HPDE6-E6E7 (cell line): ENCODE results near the gene CDH4.

Experiments
- DNase-seq: peaks from one replicate; pipeline ENCODE4 v3.0.0; 2011; ENCODE audit warnings: missing footprints; ENCODE audit errors: extremely low spot score

CDH4 gene

GRCh38 chr20:61325718-61326117, 73.7 kb downstream of the CDH4 start:
- no peak for DNase-seq

GRCh38 chr20:61328911-61329558, 77.0 kb downstream of the CDH4 start:
- no peak for DNase-seq

GRCh38 chr20:61330441-61330840, 78.4 kb downstream of the CDH4 start:
- DNase-seq: no peak

DNA sequence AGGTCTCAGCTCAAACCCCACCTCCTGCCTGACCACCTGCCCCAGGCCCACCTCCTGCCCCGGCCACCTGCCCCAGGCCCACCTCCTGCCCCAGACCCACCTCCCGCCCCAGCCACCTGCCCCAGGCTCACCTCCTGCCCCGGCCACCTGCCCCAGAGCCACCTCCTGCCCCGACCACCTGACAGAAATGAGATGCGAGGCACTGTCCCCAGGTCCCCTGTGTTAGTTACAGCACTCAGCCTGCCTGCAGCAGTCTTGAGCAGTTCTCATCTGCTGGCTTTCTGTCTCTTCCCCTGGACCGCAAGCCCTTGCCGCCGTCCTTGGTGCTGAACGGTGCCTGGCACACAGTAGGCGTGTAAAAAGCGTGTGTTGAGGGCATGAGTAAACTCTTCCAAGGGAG, 79.5 kb downstream of the CDH4 start:
- DNase-seq: no peak

GRCh38 chr20:61332016-61332975, 80.2 kb downstream of the CDH4 start:
- DNase-seq: no peak

GRCh38 chr20:61333484-61334108, 81.5 kb downstream of the CDH4 start:
- no peak for DNase-seq

GRCh38 chr20:61340157-61340556, 88.1 kb downstream of the CDH4 start:
- DNase-seq: no peak

- DNase-seq: no peak
Measured at GRCh38 chr20:61341605-61342004, 89.5 kb downstream of the CDH4 start.

DNA sequence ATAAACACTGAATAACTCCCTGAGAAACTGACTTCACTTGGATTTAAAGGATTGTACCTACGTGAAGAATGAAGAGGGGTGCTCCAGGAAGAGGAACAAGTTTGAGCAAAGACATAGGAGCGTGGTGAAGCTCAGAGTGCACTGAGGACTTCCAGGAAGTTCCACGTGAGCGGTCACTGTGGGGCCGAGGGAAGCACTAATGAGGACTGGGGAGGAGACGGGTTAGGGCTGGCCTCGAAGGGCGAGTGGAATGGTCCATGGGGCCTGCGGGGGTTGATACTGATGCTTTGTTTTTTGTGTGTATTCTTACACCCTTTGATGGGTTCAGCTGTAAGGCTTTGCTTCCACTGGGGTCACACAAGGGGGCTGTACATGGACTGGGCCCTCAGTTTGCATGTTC, 91.9 kb downstream of the CDH4 start:
- no peak for DNase-seq

GRCh38 chr20:61345656-61346055, 93.6 kb downstream of the CDH4 start:
- no peak for DNase-seq

DNA sequence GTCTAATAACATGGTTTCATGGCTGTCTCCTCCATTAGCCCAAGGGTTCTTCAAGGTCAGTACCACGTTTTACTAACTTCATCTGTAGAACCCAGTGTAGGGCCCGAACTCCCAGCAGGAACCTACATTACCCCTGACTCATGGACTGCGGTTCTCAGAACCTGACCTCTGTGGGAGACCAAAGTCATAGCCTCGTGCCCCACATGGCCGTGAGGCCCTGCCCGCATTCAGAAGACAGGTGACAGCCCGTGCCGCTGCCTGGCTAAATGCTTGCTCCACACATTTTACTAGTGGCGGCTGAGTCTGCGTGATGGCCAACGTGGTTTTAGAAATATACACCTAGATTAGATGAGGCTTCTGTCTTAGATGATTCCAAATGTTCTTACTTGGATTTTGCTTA, 94.9 kb downstream of the CDH4 start:
- DNase-seq: no peak

DNA sequence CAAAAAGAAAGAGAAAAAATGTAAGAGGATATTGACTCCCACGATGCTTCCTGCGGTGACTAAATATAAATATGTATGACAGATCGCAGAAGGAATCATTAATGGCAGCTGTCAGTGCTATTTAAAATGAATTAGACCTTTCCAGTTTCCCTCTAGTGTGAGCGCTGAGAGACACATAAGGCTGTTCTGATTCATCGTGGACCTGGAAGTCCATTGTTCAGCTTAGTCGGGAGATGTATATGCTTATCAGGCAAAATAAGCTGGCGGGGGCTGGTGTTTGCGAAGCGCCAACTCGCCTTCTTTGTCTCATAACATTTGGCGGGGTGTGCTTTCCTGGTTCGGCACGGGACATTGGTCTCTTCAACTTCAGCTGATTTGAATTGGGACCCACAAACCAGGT, 95.4 kb downstream of the CDH4 start:
- no peak for DNase-seq

- no peak for DNase-seq
Measured at GRCh38 chr20:61349447-61350165, 97.5 kb downstream of the CDH4 start.

DNA sequence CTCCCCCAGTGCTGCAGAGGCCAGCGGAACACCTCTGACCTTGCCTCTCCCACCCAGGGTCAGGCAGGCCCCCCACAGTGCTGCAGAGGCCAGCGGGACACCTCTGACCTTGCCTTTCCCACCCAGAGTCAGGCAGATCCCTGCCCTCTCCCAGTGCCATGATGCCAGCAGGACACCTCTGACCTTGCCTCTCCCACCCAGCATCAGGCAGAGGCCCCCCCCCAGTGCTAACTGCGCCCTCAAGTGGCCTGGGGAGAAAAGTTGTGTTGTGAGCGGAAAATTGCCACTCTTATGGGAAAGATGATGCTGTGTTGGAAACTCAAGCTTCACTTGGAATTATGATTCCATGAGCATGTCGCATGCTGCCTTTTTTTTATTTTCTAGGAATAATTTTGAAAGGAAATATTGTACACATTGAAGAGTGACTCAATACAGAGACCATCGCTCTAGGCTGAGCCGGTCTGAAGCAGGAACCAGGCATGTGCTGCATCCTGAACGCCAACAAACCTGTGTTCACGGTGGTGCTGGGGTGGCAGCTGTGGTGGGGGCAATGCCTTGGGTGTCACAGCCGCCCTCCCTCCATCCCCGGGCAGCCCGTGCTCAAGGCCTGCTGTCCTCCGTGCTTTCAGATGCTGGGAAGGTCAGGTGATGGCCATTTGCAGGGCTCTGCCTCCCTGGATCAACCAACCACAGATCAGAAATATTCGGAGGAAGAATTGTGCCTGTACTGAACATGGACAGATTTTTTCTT, 98.6 kb downstream of the CDH4 start:
- DNase-seq: no peak

DNA sequence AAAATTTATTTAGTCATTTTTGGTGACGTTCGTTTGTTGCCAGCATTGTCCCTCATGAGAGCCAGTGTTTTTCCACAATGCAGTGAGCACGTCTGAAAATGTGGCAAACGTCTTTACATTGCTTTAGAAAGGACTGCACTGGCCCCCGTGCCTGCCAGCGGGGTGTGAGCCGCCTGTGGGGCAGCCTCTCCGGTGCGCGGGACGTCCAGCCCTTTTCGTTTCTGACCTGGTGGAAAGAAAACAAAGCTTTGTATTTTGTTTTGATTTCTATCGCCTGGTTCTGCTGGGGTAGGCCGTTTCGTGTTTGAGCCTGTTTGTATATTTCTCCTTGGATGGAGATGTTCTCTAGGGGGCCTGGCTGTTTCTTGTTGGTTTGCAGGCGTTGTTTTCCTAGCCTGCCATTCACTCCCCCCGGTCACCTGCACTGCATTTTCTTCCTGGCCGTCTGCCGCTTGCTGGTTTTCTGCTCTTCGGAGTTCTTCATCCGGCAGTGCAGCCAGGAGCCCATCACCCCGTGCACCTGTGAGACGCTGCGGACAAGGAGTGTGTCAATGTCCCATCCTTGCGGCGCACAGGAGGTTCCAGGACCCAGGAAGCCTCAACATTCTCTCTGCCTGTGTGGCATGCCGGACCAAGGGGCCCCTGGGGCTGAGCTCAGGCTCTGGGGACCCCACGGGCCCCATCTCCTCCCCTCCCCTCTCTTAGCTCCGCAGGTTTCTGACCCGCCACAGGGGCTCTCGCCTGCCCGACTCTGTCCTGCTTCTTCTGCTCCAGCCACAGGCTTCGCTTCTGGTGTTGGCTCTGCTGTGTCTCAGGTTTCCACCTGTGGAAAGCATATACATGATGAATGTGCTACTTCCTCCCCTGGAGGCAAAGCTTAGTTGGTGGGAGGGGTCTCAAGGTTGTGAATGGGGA, 100.5 kb downstream of the CDH4 start:
- DNase-seq: no peak

DNA sequence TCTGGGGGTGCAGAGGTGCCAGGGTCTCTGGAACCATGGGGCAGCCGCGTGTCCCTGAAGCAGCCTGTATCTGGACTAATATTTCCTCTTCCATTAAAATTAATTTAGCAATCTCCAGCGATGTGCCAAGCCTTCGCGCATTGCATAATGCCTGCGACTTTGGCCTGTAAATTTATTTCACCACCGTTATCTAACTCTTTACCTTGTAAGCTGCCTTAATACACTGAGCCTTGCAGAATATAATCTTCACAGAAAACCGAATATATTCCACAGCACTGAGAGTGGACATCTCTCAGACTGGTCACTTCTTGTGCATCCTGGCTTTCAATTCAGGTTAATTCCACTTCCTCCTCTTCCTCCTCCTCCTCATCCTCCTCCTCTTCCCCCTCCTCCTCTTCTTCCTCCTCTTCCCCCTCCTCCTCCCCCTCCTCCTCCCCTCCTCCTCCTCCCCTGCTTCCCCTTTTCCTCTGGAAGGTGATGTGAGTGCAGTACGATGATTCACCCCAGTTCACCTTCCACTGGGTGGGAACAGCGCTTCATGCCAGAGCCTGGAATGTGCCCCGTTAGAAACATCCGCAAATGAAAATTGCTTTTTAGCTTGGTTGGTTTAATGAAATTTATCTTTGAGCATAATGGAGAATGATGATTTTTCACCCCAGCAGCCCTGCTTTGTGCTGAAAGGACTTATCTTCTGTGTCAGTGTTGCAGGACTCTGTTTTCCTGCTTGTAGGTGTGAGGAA, 101.4 kb downstream of the CDH4 start:
- no peak for DNase-seq

DNA sequence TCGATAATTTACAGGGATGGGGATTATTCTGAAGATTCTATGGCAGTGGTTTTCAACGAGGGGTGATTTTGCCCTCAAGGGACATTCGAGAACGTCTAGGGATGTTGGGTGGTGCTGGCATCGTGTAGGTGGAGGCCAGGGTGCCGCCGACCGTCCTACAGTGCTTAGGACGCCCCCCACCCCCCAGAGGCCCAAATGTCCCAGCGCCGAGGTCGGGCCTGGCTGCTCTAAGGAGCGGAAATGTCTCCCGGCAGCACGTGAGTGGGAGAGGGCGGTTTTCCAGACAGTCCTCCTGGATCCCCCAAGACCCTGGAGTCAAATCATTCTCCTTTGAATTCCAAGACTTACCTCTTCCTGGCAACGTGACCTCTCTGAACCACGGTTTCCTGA, 101.9 kb downstream of the CDH4 start:
- no peak for DNase-seq

DNA sequence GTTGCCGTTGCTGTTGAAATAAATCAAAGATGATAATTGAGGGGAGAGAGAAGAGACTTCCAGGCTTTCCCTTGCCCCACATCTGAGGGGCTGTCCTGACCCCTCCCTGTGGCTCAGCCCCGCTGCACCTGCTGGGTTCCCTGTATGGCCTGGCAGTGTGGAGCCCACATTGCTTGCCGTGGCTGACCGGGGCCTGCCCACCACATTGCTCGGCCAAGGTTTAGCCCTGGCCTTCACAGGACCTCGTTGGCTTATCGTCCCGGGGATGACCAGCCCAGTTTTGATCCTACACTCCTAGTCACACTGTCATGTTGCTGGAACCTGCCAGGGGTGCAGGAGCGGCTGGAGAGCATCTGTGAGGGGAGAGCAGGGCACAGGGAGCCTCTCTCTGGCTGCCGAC, 102.4 kb downstream of the CDH4 start:
- no peak for DNase-seq

- DNase-seq: no peak
Measured at GRCh38 chr20:61354901-61355495, 102.9 kb downstream of the CDH4 start.
